ENCODE data around the gene ZBTB14. TPM values are rescaled to one million over a fixed set of nuclear protein-coding genes. Genes with fewer than 3 reads are reported as not detected.
A peak's percentile ranks its signal among the peaks of the same experiment; 100 is the strongest.

Gene ZBTB14
- 10 to 100 TPM; 22.5 to 23.6 TPM for total RNA-seq

GRCh38 chr18:5295231-5295920 lies at the start of gene ZBTB14:
ZBTB14 (minus strand) TSS chr18:5295726; CDS start chr18:5293246, 2,480 bp downstream.
- DNase-seq, result peak; percentile 70
- Mint-ChIP-seq H3K27ac (peak within 1 kb of the TSS; percentile 97), H3K9me3 (ENCODE audit: low read depth) (no peaks in the 10 kb centered on the region), H3K4me3 (peak within 1 kb of the TSS; percentile 94), H3K36me3 (peaks cover 26% of the 10 kb centered on the region), H3K4me1 (peaks cover 16% of the 10 kb centered on the region), H3K27me3 (peaks cover 16% of the 10 kb centered on the region)
- ATAC-seq, result peak; percentile 46
- CTCF ChIA-PET, result interaction anchor here (1.0 to 2.1 kb wide), 5 partner anchors 9 to 58 kb away, joined by 3 to 17 read pairs (median 5); no protein-coding TSS in a partner anchor

- CTCF ChIA-PET, result no interaction called here
- Mint-ChIP-seq H3K27me3 (no peaks in the 10 kb centered on the region), H3K4me3 (no peak overlapping the region), H3K27ac (no peak overlapping the region), H3K9me3 (ENCODE audit: low read depth) (no peaks in the 10 kb centered on the region), H3K4me1 (no peaks in the 10 kb centered on the region), H3K36me3 (no peaks in the 10 kb centered on the region)
- DNase-seq, result no peak
- no peak for ATAC-seq
Observed at GRCh38 chr18:5339202-5339834, 43.8 kb upstream of the ZBTB14 start.

- no peak for ATAC-seq
- no peak for DNase-seq
- CTCF ChIA-PET, result no interaction called here
- no peaks in the 10 kb centered on the region for H3K4me1 Mint-ChIP-seq
- no peak overlapping the region for H3K4me3 Mint-ChIP-seq
- no peak overlapping the region for H3K27ac Mint-ChIP-seq
- no peaks in the 10 kb centered on the region for H3K27me3 Mint-ChIP-seq
- H3K9me3 Mint-ChIP-seq (ENCODE audit: low read depth), result no peaks in the 10 kb centered on the region
- H3K36me3 Mint-ChIP-seq, result no peaks in the 10 kb centered on the region
Observed at GRCh38 chr18:5334456-5335075, 39.0 kb upstream of the ZBTB14 start.

- no peak for DNase-seq
- CTCF ChIA-PET, result no interaction called here
- H3K9me3 Mint-ChIP-seq (ENCODE audit: low read depth), result peaks cover 3% of the 10 kb centered on the region
- H3K36me3 Mint-ChIP-seq, result peaks cover 18% of the 10 kb centered on the region
- no peaks in the 10 kb centered on the region for H3K4me1 Mint-ChIP-seq
- no peak overlapping the region for H3K4me3 Mint-ChIP-seq
- no peaks in the 10 kb centered on the region for H3K27me3 Mint-ChIP-seq
- no peak for ATAC-seq
- H3K27ac Mint-ChIP-seq, result no peak overlapping the region
Observed at GRCh38 chr18:5318061-5318700, 22.7 kb upstream of the ZBTB14 start.

- Mint-ChIP-seq H3K4me1 (no peaks in the 10 kb centered on the region), H3K4me3 (no peak overlapping the region), H3K9me3 (ENCODE audit: low read depth) (peaks cover 3% of the 10 kb centered on the region), H3K27ac (no peak overlapping the region), H3K36me3 (peaks cover 18% of the 10 kb centered on the region), H3K27me3 (no peaks in the 10 kb centered on the region)
- ATAC-seq, result no peak
- no peak for DNase-seq
- CTCF ChIA-PET, result no interaction called here
Observed at GRCh38 chr18:5317186-5317585, 21.7 kb upstream of the ZBTB14 start.

GRCh38 chr18:5315838-5316237 lies 20.3 kb upstream of the ZBTB14 start:
- Mint-ChIP-seq H3K27ac (no peak overlapping the region), H3K4me1 (peaks cover 7% of the 10 kb centered on the region)

GRCh38 chr18:5311301-5311989 lies 15.9 kb upstream of the ZBTB14 start:
- H3K36me3 Mint-ChIP-seq, result no peaks in the 10 kb centered on the region
- no peaks in the 10 kb centered on the region for H3K27me3 Mint-ChIP-seq
- no peaks in the 10 kb centered on the region for H3K9me3 Mint-ChIP-seq (ENCODE audit: low read depth)
- no peak for ATAC-seq
- peaks cover 20% of the 10 kb centered on the region for H3K4me1 Mint-ChIP-seq
- CTCF ChIA-PET, result interaction anchor here (1.9 kb wide), 1 partner anchor 15 kb away, joined by 4 read pairs; no protein-coding TSS in a partner anchor
- no peak for DNase-seq
- no peak overlapping the region for H3K4me3 Mint-ChIP-seq
- no peak overlapping the region for H3K27ac Mint-ChIP-seq

More at GRCh38 chr18:5315838-5316237, 20.3 kb upstream of the ZBTB14 start:
- peaks cover 18% of the 10 kb centered on the region for H3K36me3 Mint-ChIP-seq
- no peak for DNase-seq
- no peak for ATAC-seq
- no peaks in the 10 kb centered on the region for H3K9me3 Mint-ChIP-seq (ENCODE audit: low read depth)
- H3K4me3 Mint-ChIP-seq, result no peak overlapping the region
- H3K27me3 Mint-ChIP-seq, result no peaks in the 10 kb centered on the region
- CTCF ChIA-PET, result no interaction called here

GRCh38 chr18:5309888-5310470 lies 14.5 kb upstream of the ZBTB14 start:
- DNase-seq, result peak; percentile 66
- CTCF ChIA-PET, result no interaction called here

GRCh38 chr18:5305835-5306234 lies 10.3 kb upstream of the ZBTB14 start:
- CTCF ChIA-PET, result interaction anchor here (0.7 to 1.0 kb wide), 2 partner anchors 8 to 10 kb away, joined by 3 read pairs; no protein-coding TSS in a partner anchor
- H3K36me3 Mint-ChIP-seq, result no peaks in the 10 kb centered on the region
- H3K27ac Mint-ChIP-seq, result no peak overlapping the region
- no peak overlapping the region for H3K4me3 Mint-ChIP-seq
- ATAC-seq (no peak), DNase-seq (no peak)
- peaks cover 25% of the 10 kb centered on the region for H3K27me3 Mint-ChIP-seq
- no peaks in the 10 kb centered on the region for H3K9me3 Mint-ChIP-seq (ENCODE audit: low read depth)
- H3K4me1 Mint-ChIP-seq, result peaks cover 13% of the 10 kb centered on the region

More at GRCh38 chr18:5309888-5310470, 14.5 kb upstream of the ZBTB14 start:
- Mint-ChIP-seq H3K36me3 (no peaks in the 10 kb centered on the region), H3K9me3 (ENCODE audit: low read depth) (no peaks in the 10 kb centered on the region), H3K4me1 (peaks cover 20% of the 10 kb centered on the region), H3K27me3 (no peaks in the 10 kb centered on the region), H3K4me3 (peak overlapping the region; percentile 79), H3K27ac (peak overlapping the region; percentile 80)
- ATAC-seq, result peak; percentile 98

- CTCF ChIA-PET, result interaction anchor here (0.8 kb wide), 1 partner anchor 8 kb away, joined by 6 read pairs; no protein-coding TSS in a partner anchor
- no peak overlapping the region for H3K27ac Mint-ChIP-seq
- H3K4me1 Mint-ChIP-seq, result peaks cover under 1% of the 10 kb centered on the region
- no peak overlapping the region for H3K4me3 Mint-ChIP-seq
- DNase-seq, result no peak
- H3K27me3 Mint-ChIP-seq, result peaks cover 39% of the 10 kb centered on the region
- no peak for ATAC-seq
- H3K36me3 Mint-ChIP-seq, result no peaks in the 10 kb centered on the region
- H3K9me3 Mint-ChIP-seq (ENCODE audit: low read depth), result no peaks in the 10 kb centered on the region
Observed at GRCh38 chr18:5304232-5304631, 8.7 kb upstream of the ZBTB14 start.

GRCh38 chr18:5303636-5304035 lies 8.1 kb upstream of the ZBTB14 start:
- ATAC-seq, result no peak
- Mint-ChIP-seq H3K9me3 (ENCODE audit: low read depth) (no peaks in the 10 kb centered on the region), H3K27ac (no peak overlapping the region), H3K27me3 (peaks cover 45% of the 10 kb centered on the region), H3K4me3 (no peak overlapping the region), H3K36me3 (no peaks in the 10 kb centered on the region), H3K4me1 (no peaks in the 10 kb centered on the region)
- DNase-seq, result no peak
- CTCF ChIA-PET, result no interaction called here

GRCh38 chr18:5302606-5303005 lies 7.1 kb upstream of the ZBTB14 start:
- CTCF ChIA-PET, result no interaction called here
- no peaks in the 10 kb centered on the region for H3K4me1 Mint-ChIP-seq
- no peak overlapping the region for H3K4me3 Mint-ChIP-seq
- H3K27ac Mint-ChIP-seq, result no peak overlapping the region
- ATAC-seq (no peak), DNase-seq (no peak)
- no peaks in the 10 kb centered on the region for H3K9me3 Mint-ChIP-seq (ENCODE audit: low read depth)
- no peaks in the 10 kb centered on the region for H3K36me3 Mint-ChIP-seq
- H3K27me3 Mint-ChIP-seq, result peaks cover 46% of the 10 kb centered on the region
